ENCODE results near the gene ALX3. TPM values are rescaled to one million over a fixed set of nuclear protein-coding genes. Genes with fewer than 3 reads are reported as not detected.

The ALX3 gene
- total RNA-seq, 2 donors from 2014 or later: not detected

- no peaks in the 10 kb centered on the region for H3K27me3 ChIP-seq
- H3K9me3 ChIP-seq: no peaks in the 10 kb centered on the region
Observed at GRCh38 chr1:110061341-110061740, 9.1 kb downstream of the ALX3 start.

GRCh38 chr1:110060662-110061060, 9.8 kb downstream of the ALX3 start:
- Histone ChIP-seq H3K36me3 (peaks cover 8% of the 10 kb centered on the region), H3K27me3 (no peaks in the 10 kb centered on the region)
- intact Hi-C loops (cut with DNase I): no loop called here

More at GRCh38 chr1:110061341-110061740, 9.1 kb downstream of the ALX3 start:
- Histone ChIP-seq H3K4me3 (no peak overlapping the region), H3K4me1 (no peaks in the 10 kb centered on the region), H3K36me3 (peaks cover 8% of the 10 kb centered on the region), H3K27ac (no peak overlapping the region), H3K9ac (ENCODE audit: low read depth in 2 of 2, low read length in 2 of 2) (no peak overlapping the region)
- no peak for TF ChIP-seq CTCF (IDR thresholded peaks at IDR 0.05)
- DNase-seq: no peak
- intact Hi-C loops (cut with DNase I): no loop called here

GRCh38 chr1:110060034-110060661, 10.3 kb downstream of the ALX3 start:
- DNase-seq: peak; percentile 53
- intact Hi-C loops (cut with DNase I): no loop called here
- no peak overlapping the region for H3K9ac ChIP-seq (ENCODE audit: low read depth in 2 of 2, low read length in 2 of 2)
- H3K36me3 ChIP-seq: peaks cover 9% of the 10 kb centered on the region
- H3K27me3 ChIP-seq: no peaks in the 10 kb centered on the region
- H3K27ac ChIP-seq: no peak overlapping the region
- H3K4me3 ChIP-seq: no peak overlapping the region
- TF ChIP-seq CTCF (IDR thresholded peaks at IDR 0.05): peak; percentile 69
- no peaks in the 10 kb centered on the region for H3K4me1 ChIP-seq
- H3K9me3 ChIP-seq: no peaks in the 10 kb centered on the region

More at GRCh38 chr1:110060662-110061060, 9.8 kb downstream of the ALX3 start:
- DNase-seq: no peak
- Histone ChIP-seq H3K4me3 (no peak overlapping the region), H3K9ac (ENCODE audit: low read depth in 2 of 2, low read length in 2 of 2) (no peak overlapping the region), H3K9me3 (no peaks in the 10 kb centered on the region), H3K4me1 (no peaks in the 10 kb centered on the region), H3K27ac (no peak overlapping the region)
- no peak for TF ChIP-seq CTCF (IDR thresholded peaks at IDR 0.05)

- no peaks in the 10 kb centered on the region for H3K27me3 ChIP-seq
- no peaks in the 10 kb centered on the region for H3K4me1 ChIP-seq
- H3K9me3 ChIP-seq: no peaks in the 10 kb centered on the region
- DNase-seq: no peak
- no peak overlapping the region for H3K9ac ChIP-seq (ENCODE audit: low read depth in 2 of 2, low read length in 2 of 2)
- no peak for TF ChIP-seq CTCF (IDR thresholded peaks at IDR 0.05)
- no peak overlapping the region for H3K4me3 ChIP-seq
- no peak overlapping the region for H3K27ac ChIP-seq
- peaks cover 17% of the 10 kb centered on the region for H3K36me3 ChIP-seq
- intact Hi-C loops (cut with DNase I): no loop called here
Observed at GRCh38 chr1:110059133-110059863, 11.2 kb downstream of the ALX3 start.

- H3K9me3 ChIP-seq: no peaks in the 10 kb centered on the region
- no peak overlapping the region for H3K27ac ChIP-seq
- no peaks in the 10 kb centered on the region for H3K4me1 ChIP-seq
- no peaks in the 10 kb centered on the region for H3K27me3 ChIP-seq
- peaks cover 17% of the 10 kb centered on the region for H3K36me3 ChIP-seq
- intact Hi-C loops (cut with DNase I): no loop called here
- H3K9ac ChIP-seq (ENCODE audit: low read depth in 2 of 2, low read length in 2 of 2): no peak overlapping the region
- no peak for DNase-seq
- H3K4me3 ChIP-seq: no peak overlapping the region
- no peak for TF ChIP-seq CTCF (IDR thresholded peaks at IDR 0.05)
Observed at GRCh38 chr1:110058591-110058990, 11.9 kb downstream of the ALX3 start.
